HepG2 (cell line): ENCODE measurements around the gene PKD1L1. TPM values are rescaled to one million over a fixed set of nuclear protein-coding genes. Genes with fewer than 3 reads are reported as not detected.

Experiments
- ATAC-seq: fragments of 200-7000 bp; cut with Tn5 transposase; 3 replicates; pipeline ENCODE4 v1.9.1; 2020; ENCODE audit warnings: mild to moderate bottlenecking, moderate library complexity
- BruUV-seq: library from RNA; stranded (reverse); fragments of 400-500 nt; replicated peaks from 2 replicates; lab custom pipeline; 2021; lab: Mats Ljungman, UMichigan
- CTCF ChIA-PET: fragments of 300-600 bp; formaldehyde crosslinking; extraction: SDS; loops from one replicate; lab custom pipeline; 2021; ENCODE audit warnings: low total read pairs, inconsistent platforms, low intra/inter-chr PET ratio; lab: Yijun Ruan, JAX
- POLR2A ChIA-PET: fragments of 350-600 bp; sonication (Branson Sonifier 250); formaldehyde crosslinking; loops from one replicate; lab custom pipeline; 2020; ENCODE audit warnings: antibody characterized with exemption, inconsistent platforms; lab: Yijun Ruan, JAX
- DNase-seq: peaks from one replicate; pipeline ENCODE4 v3.0.0-alpha.2; 2015; ENCODE audit warnings: low spot score
- FAIRE-seq: peaks from 3 replicates; lab custom pipeline; 2011; peaks lifted over from hg19 to GRCh38; lab: Jason Lieb, UNC
- H2AFZ ChIP-seq: one replicate; pipeline ENCODE4 v1.6.1; 2011; ENCODE audit warnings: low read length, inconsistent platforms
- H3K27ac ChIP-seq: fragments of 300-600 bp; 3 replicates; pipeline ENCODE4 v1.8.0; 2011; ENCODE audit warnings: mixed run types, mild to moderate bottlenecking, mixed read lengths, low read length, inconsistent platforms; ENCODE audit not compliant: insufficient read depth; ENCODE audit errors: extremely low read length
- H3K27me3 ChIP-seq, 2 experiments: fragments of 200-600 bp in 1 of 2; 2 replicates in 1 of 2; 3 replicates in 1 of 2; pipeline versions ENCODE4 v1.6.0 to v1.8.0; 2011; ENCODE audit warnings: low read length in 2 of 2, mild to moderate bottlenecking in 2 of 2, moderate library complexity in 2 of 2, inconsistent platforms in 1 of 2; ENCODE audit not compliant: insufficient read depth in 2 of 2, control insufficient read depth in 1 of 2
- H3K36me3 ChIP-seq, 2 experiments: fragments of 200-600 bp in 1 of 2; replicated peaks in 1 of 2; 2 replicates in 1 of 2; 3 replicates in 1 of 2; pipeline versions ENCODE4 v1.5.1 to v1.8.0; 2011; ENCODE audit warnings: low read length in 2 of 2, inconsistent platforms in 1 of 2; ENCODE audit not compliant: insufficient read depth in 2 of 2, control insufficient read depth in 1 of 2
- H3K4me1 ChIP-seq: 2 replicates; pipeline ENCODE4 v1.5.1; 2012; ENCODE audit warnings: low read length, inconsistent platforms; ENCODE audit not compliant: insufficient read depth
- H3K4me2 ChIP-seq: 2 replicates; pipeline ENCODE4 v1.6.0; 2011; ENCODE audit warnings: low read depth, low read length, inconsistent platforms
- H3K4me3 ChIP-seq, 3 experiments: fragments of 200-600 bp in 1 of 3; sonication (generic), shearing (Covaris generic) in 1 of 3; replicated peaks in 1 of 3; 2 replicates each; pipeline ENCODE4 v1.5.1; 2011 to 2016; ENCODE audit warnings: low read length in 3 of 3, inconsistent platforms in 2 of 3, low read depth in 2 of 3, mild to moderate bottlenecking in 2 of 3, control low read depth in 1 of 3, mixed read lengths in 1 of 3; ENCODE audit not compliant: insufficient read depth in 1 of 3
- H3K79me2 ChIP-seq: one replicate; pipeline ENCODE4 v1.6.1; 2011; ENCODE audit warnings: low read length, inconsistent platforms; ENCODE audit not compliant: insufficient read depth
- H3K9ac ChIP-seq: 2 replicates; pipeline ENCODE4 v1.6.0; 2011; ENCODE audit warnings: mild to moderate bottlenecking, low read depth, low read length, inconsistent platforms; ENCODE audit not compliant: insufficient read depth
- H3K9me3 ChIP-seq: 2 replicates; pipeline ENCODE4 v1.5.1; 2012; ENCODE audit warnings: mild to moderate bottlenecking, low read length
- H4K20me1 ChIP-seq: 2 replicates; pipeline ENCODE4 v1.6.0; 2011; ENCODE audit warnings: inconsistent platforms, mild to moderate bottlenecking, low read length, moderate library complexity; ENCODE audit not compliant: insufficient read depth
- HMGXB3 ChIP-seq: sonication (generic); formaldehyde crosslinking; IDR thresholded peaks from 2 replicates; pipeline ENCODE4 v1.4.0; 2020; ENCODE audit warnings: missing genetic modification reagents, borderline replicate concordance
- MAFG ChIP-seq: sonication (generic); formaldehyde crosslinking; IDR thresholded peaks from 2 replicates; pipeline ENCODE4 v1.5.1; 2020; ENCODE audit warnings: mild to moderate bottlenecking, missing genetic modification reagents
- NCOA1 ChIP-seq: sonication (generic); formaldehyde crosslinking; IDR thresholded peaks from 2 replicates; pipeline ENCODE4 v1.9.0; 2021; ENCODE audit warnings: missing genetic modification reagents
- ZNF780A ChIP-seq: sonication (generic); formaldehyde crosslinking; IDR thresholded peaks from 2 replicates; pipeline ENCODE4 v1.8.0; 2022; ENCODE audit warnings: mild to moderate bottlenecking, missing genetic modification reagents, moderate library complexity
- ZSCAN25 ChIP-seq: sonication (generic); formaldehyde crosslinking; IDR thresholded peaks from 2 replicates; pipeline ENCODE4 v1.8.0; 2022; ENCODE audit warnings: mild to moderate bottlenecking, missing genetic modification reagents
- WGBS: methylation state at CpG from one replicate; pipeline ENCODE4 v1.1.6; 2017; ENCODE audit warnings: low lambda C conversion rate; 5-methylcytosine and 5-hydroxymethylcytosine counted together
- in situ Hi-C: cut with HindIII; loops from 2 replicates; pipeline ENCODE4 v1.10.0; 2017; ENCODE audit warnings: low pct_unique_long_range_greater_than_20kb; ENCODE audit not compliant: extremely low pct_ligation_motif_present
- intact Hi-C: fragments of 100-400 bp; cut with micrococcal nuclease; formaldehyde crosslinking; loops from one replicate; pipeline ENCODE4 v1.10.0; 2022; ENCODE audit not compliant: unreplicated experiment
- polyA plus RNA-seq, 8 experiments: library from polyadenylated mRNA; depleted of rRNA in 3 of 8; stranded (reverse) in 7 of 8; unstranded in 1 of 8; fragments of >200 nt; fragmentation: Illumina TruSeq in 4 of 8; extraction: Trizol in 4 of 8; gene quantifications; 2 replicates each; pipeline versions ENCODE4 v1.2.1 to v1.2.3, GENCODE V29; 2011 to 2016; ENCODE audit warnings: low read depth in 4 of 8, missing spikeins in 1 of 8, mixed read lengths in 1 of 8; ENCODE audit not compliant: insufficient read depth in 1 of 8
- total RNA-seq, 5 experiments: library from RNA; depleted of rRNA; stranded (reverse); fragments of >200 nt; fragmentation: Illumina TruSeq; extraction: Trizol; gene quantifications; 2 replicates each; pipeline ENCODE4 v1.2.3, GENCODE V29; 2016; ENCODE audit warnings: low read depth in 1 of 5

Gene PKD1L1
- total and polyA plus RNA-seq, 2 of the 13 experiments (the other 11 are each of a cell fraction or from before 2014, with no cell fraction given), result 0.01 TPM; not detected in 1

GRCh38 chr7:47771990-47772360 is 176.3 kb downstream of the PKD1L1 start (continued):
- TF ChIP-seq MAFG (CRISPR knock-in tag), result no peak
- TF ChIP-seq, all 625 proteins: peak for 0

- Histone ChIP-seq H2AFZ (no peak overlapping the region), H4K20me1 (no peaks in the 10 kb centered on the region), H3K4me3 (no peak overlapping the region), H3K27ac (no peak overlapping the region), H3K4me1 (peaks cover 56% of the 10 kb centered on the region), H3K9me3 (no peaks in the 10 kb centered on the region), H3K27me3 (no peaks in the 10 kb centered on the region), H3K4me2 (no peak overlapping the region), H3K36me3 (no peaks in the 10 kb centered on the region), H3K9ac (no peak overlapping the region), H3K79me2 (no peaks in the 10 kb centered on the region)
- in situ Hi-C loops (no loop called here), intact Hi-C loops (no loop called here)
- ChIA-PET POLR2A (interaction anchor here (1.8 kb wide), 1 partner anchor 8 kb away, joined by 6 read pairs; no protein-coding TSS in a partner anchor), CTCF (no interaction called here)
- TF ChIP-seq NCOA1 (CRISPR knock-in tag), result no peak
- no peak for TF ChIP-seq HMGXB3 (CRISPR knock-in tag)
- TF ChIP-seq ZSCAN25, result no peak
- no peak for TF ChIP-seq ZNF780A
- DNase-seq (no peak), FAIRE-seq (no peak), ATAC-seq (no peak)
- 88% methylated on average over 5 of the region's 5 CpGs for whole genome bisulfite sequencing
- no TSS peak for BruUV-seq
Observed at GRCh38 chr7:47771336-47771989, 176.8 kb downstream of the PKD1L1 start.
